Naive thymus-derived CD4-positive, alpha-beta T cell (primary cell): ENCODE results near the gene NAV2. TPM values are rescaled to one million over a fixed set of nuclear protein-coding genes. Genes with fewer than 3 reads are reported as not detected.

Source experiments
- ATAC-seq: fragments of 150-1000 bp; cut with Tn5 transposase; 2 replicates; pipeline ENCODE4 v1.10.0; 2021; ENCODE audit warnings: mild to moderate bottlenecking, moderate library complexity
- CTCF ChIA-PET: fragments of 350-600 bp; sonication (Branson Sonifier 250); formaldehyde crosslinking; loops from one replicate; lab custom pipeline; 2021; ENCODE audit warnings: antibody characterized with exemption; lab: Charles Lee
- POLR2A ChIA-PET: fragments of 350-600 bp; sonication (Branson Sonifier 250); formaldehyde crosslinking; loops from one replicate; lab custom pipeline; 2021; ENCODE audit warnings: antibody characterized with exemption, inconsistent platforms; lab: Charles Lee
- DNase-seq, 9 donors: peaks; one replicate each; pipeline versions ENCODE4 v3.0.0 to v3.0.0-alpha.2; 2020 to 2022; ENCODE audit warnings: mixed read lengths in 1 of 9
- H3K27ac ChIP-seq: one replicate; pipeline ENCODE4 v1.7.0; 2013; ENCODE audit warnings: mild to moderate bottlenecking, low read depth, low read length, moderate library complexity
- H3K27me3 ChIP-seq, 2 donors: one replicate each; pipeline ENCODE4 v1.7.0; 2013; ENCODE audit warnings: low read length in 2 of 2, mild to moderate bottlenecking in 2 of 2, moderate library complexity in 2 of 2; ENCODE audit not compliant: control insufficient read depth in 2 of 2, insufficient read depth in 2 of 2
- H3K36me3 ChIP-seq, 3 experiments: 1 replicate in 2 of 3; 2 replicates in 1 of 3; pipeline ENCODE4 v1.7.0; 2013; ENCODE audit warnings: low read length in 3 of 3, mild to moderate bottlenecking in 3 of 3, moderate library complexity in 1 of 3; ENCODE audit not compliant: insufficient read depth in 3 of 3, control insufficient read depth in 2 of 3
- H3K4me1 ChIP-seq, 2 donors: one replicate each; pipeline ENCODE4 v1.7.0; 2013; ENCODE audit warnings: low read length in 2 of 2, mild to moderate bottlenecking in 2 of 2, moderate library complexity in 1 of 2; ENCODE audit not compliant: control insufficient read depth in 2 of 2, insufficient read depth in 2 of 2
- H3K4me3 ChIP-seq: 2 replicates; pipeline ENCODE4 v1.7.0; 2013; ENCODE audit warnings: mild to moderate bottlenecking, low read length
- H3K9me3 ChIP-seq, 3 experiments: 1 replicate in 2 of 3; 2 replicates in 1 of 3; pipeline ENCODE4 v1.7.0; 2013; ENCODE audit warnings: low read length in 3 of 3; ENCODE audit not compliant: control insufficient read depth in 2 of 3
- H3K27ac Mint-ChIP-seq, 9 donors: one replicate each; pipeline ENCODE4 v1.8.0; 2020 to 2022; ENCODE audit warnings: mixed read lengths in 9 of 9, mild to moderate bottlenecking in 8 of 9, moderate library complexity in 5 of 9, inconsistent platforms in 2 of 9
- H3K27me3 Mint-ChIP-seq, 5 donors: one replicate each; pipeline ENCODE4 v1.8.0; 2021 to 2022; ENCODE audit warnings: mixed read lengths in 5 of 5, mild to moderate bottlenecking in 1 of 5
- H3K36me3 Mint-ChIP-seq, 5 donors: one replicate each; pipeline ENCODE4 v1.8.0; 2020 to 2022; ENCODE audit warnings: mixed read lengths in 5 of 5, mild to moderate bottlenecking in 3 of 5, inconsistent platforms in 1 of 5
- H3K4me1 Mint-ChIP-seq, 7 donors: one replicate each; pipeline ENCODE4 v1.8.0; 2020 to 2022; ENCODE audit warnings: mixed read lengths in 7 of 7, mild to moderate bottlenecking in 3 of 7, inconsistent platforms in 1 of 7
- H3K4me3 Mint-ChIP-seq, 10 donors: one replicate each; pipeline ENCODE4 v1.8.0; 2020 to 2022; ENCODE audit warnings: mild to moderate bottlenecking in 10 of 10, mixed read lengths in 10 of 10, moderate library complexity in 6 of 10, inconsistent platforms in 2 of 10
- H3K9me3 Mint-ChIP-seq, 11 donors: one replicate each; pipeline ENCODE4 v1.8.0; 2020 to 2022; ENCODE audit warnings: mixed read lengths in 11 of 11, mild to moderate bottlenecking in 4 of 11, inconsistent platforms in 1 of 11, moderate library complexity in 1 of 11
- intact Hi-C, 2 donors: fragments of 100-400 bp; cut with micrococcal nuclease; formaldehyde crosslinking; loops; one replicate each; pipeline ENCODE4 v1.15.1; 2023
- polyA plus RNA-seq, 2 donors: library from polyadenylated mRNA; unstranded; fragments of 300-500 nt; fragmentation: Illumina TruSeq; gene quantifications; one replicate each; pipeline ENCODE4 v1.2.3, GENCODE V29; 2021
- total RNA-seq, 6 experiments: library from RNA in 5 of 6; stranded (reverse) in 5 of 6; gene quantifications; 1 replicate in 5 of 6; 2 replicates in 1 of 6; pipeline ENCODE4 v1.2.3 and lab custom pipeline; 2021 to 2026

The NAV2 gene
- total and polyA plus RNA-seq, 7 experiments from 2014 or later: 0.24 to 2.2 (median 0.48) TPM; not detected in 2

GRCh38 chr11:19786644-19787043, 74.0 kb downstream of the NAV2 start:
- CTCF ChIA-PET: no interaction called here
- Mint-ChIP-seq H3K9me3 (peaks cover 0 to 2% (median 0%) of the 10 kb centered on the region in 11 donors), H3K27ac (no peak overlapping the region), H3K27me3 (peaks cover 8 to 33% (median 32%) of the 10 kb centered on the region in 5 donors), H3K4me1 (no peaks in the 10 kb centered on the region), H3K36me3 (no peaks in the 10 kb centered on the region), H3K4me3 (no peak overlapping the region)
- DNase-seq (no peak), ATAC-seq (no peak)
- no peaks in the 10 kb centered on the region for H3K27me3 ChIP-seq
- no peak overlapping the region for H3K27ac ChIP-seq
- intact Hi-C loops: no loop called here
- H3K9me3 ChIP-seq: no peaks in the 10 kb centered on the region
- H3K4me1 ChIP-seq: no peaks in the 10 kb centered on the region
- POLR2A ChIA-PET: no interaction called here
- no peaks in the 10 kb centered on the region for H3K36me3 ChIP-seq
- H3K4me3 ChIP-seq: no peak overlapping the region

- POLR2A ChIA-PET: no interaction called here
Measured at GRCh38 chr11:19788435-19788834, 75.8 kb downstream of the NAV2 start.

GRCh38 chr11:19789245-19789644, 76.6 kb downstream of the NAV2 start:
- no peak overlapping the region for H3K27ac ChIP-seq
- CTCF ChIA-PET: no interaction called here
- ATAC-seq: no peak

More at GRCh38 chr11:19788435-19788834, 75.8 kb downstream of the NAV2 start:
- H3K9me3 ChIP-seq: no peaks in the 10 kb centered on the region
- no peak for DNase-seq
- no peaks in the 10 kb centered on the region for H3K36me3 ChIP-seq
- H3K9me3 Mint-ChIP-seq: no peaks in the 10 kb centered on the region
- H3K27ac Mint-ChIP-seq: no peak overlapping the region
- no peaks in the 10 kb centered on the region for H3K27me3 ChIP-seq
- H3K4me1 Mint-ChIP-seq: no peaks in the 10 kb centered on the region
- no peak overlapping the region for H3K27ac ChIP-seq
- no peaks in the 10 kb centered on the region for H3K36me3 Mint-ChIP-seq
- ATAC-seq: no peak
- CTCF ChIA-PET: no interaction called here
- no peaks in the 10 kb centered on the region for H3K4me1 ChIP-seq
- H3K4me3 ChIP-seq: no peak overlapping the region
- intact Hi-C loops: no loop called here
- H3K4me3 Mint-ChIP-seq: no peak overlapping the region
- H3K27me3 Mint-ChIP-seq: peaks cover 4 to 29% (median 22%) of the 10 kb centered on the region in 5 donors

GRCh38 chr11:19789835-19790710, 77.4 kb downstream of the NAV2 start:
- no peak overlapping the region for H3K4me3 Mint-ChIP-seq
- peaks cover 4 to 25% (median 20%) of the 10 kb centered on the region in 5 donors for H3K27me3 Mint-ChIP-seq
- no peaks in the 10 kb centered on the region for H3K36me3 Mint-ChIP-seq
- ChIA-PET POLR2A (no interaction called here), CTCF (no interaction called here)
- Histone ChIP-seq H3K27me3 (no peaks in the 10 kb centered on the region), H3K4me3 (no peak overlapping the region), H3K9me3 (no peaks in the 10 kb centered on the region), H3K36me3 (no peaks in the 10 kb centered on the region), H3K27ac (no peak overlapping the region), H3K4me1 (no peaks in the 10 kb centered on the region)
- intact Hi-C loops: no loop called here
- H3K27ac Mint-ChIP-seq: no peak overlapping the region
- no peak for DNase-seq
- no peaks in the 10 kb centered on the region for H3K9me3 Mint-ChIP-seq
- no peak for ATAC-seq
- no peaks in the 10 kb centered on the region for H3K4me1 Mint-ChIP-seq

More at GRCh38 chr11:19789245-19789644, 76.6 kb downstream of the NAV2 start:
- Mint-ChIP-seq H3K27me3 (peaks cover 4 to 29% (median 20%) of the 10 kb centered on the region in 5 donors), H3K4me3 (no peak overlapping the region), H3K9me3 (no peaks in the 10 kb centered on the region), H3K27ac (no peak overlapping the region), H3K4me1 (no peaks in the 10 kb centered on the region), H3K36me3 (no peaks in the 10 kb centered on the region)
- intact Hi-C loops: no loop called here
- H3K27me3 ChIP-seq: no peaks in the 10 kb centered on the region
- H3K36me3 ChIP-seq: no peaks in the 10 kb centered on the region
- no peak overlapping the region for H3K4me3 ChIP-seq
- POLR2A ChIA-PET: no interaction called here
- DNase-seq: no peak
- H3K4me1 ChIP-seq: no peaks in the 10 kb centered on the region
- no peaks in the 10 kb centered on the region for H3K9me3 ChIP-seq

GRCh38 chr11:19790831-19791552, 78.4 kb downstream of the NAV2 start:
- no peak overlapping the region for H3K4me3 Mint-ChIP-seq
- POLR2A ChIA-PET: no interaction called here
- Histone ChIP-seq H3K27ac (no peak overlapping the region), H3K4me1 (no peaks in the 10 kb centered on the region), H3K9me3 (no peaks in the 10 kb centered on the region), H3K36me3 (no peaks in the 10 kb centered on the region), H3K27me3 (no peaks in the 10 kb centered on the region), H3K4me3 (no peak overlapping the region)
- peaks cover 7 to 28% (median 20%) of the 10 kb centered on the region in 5 donors for H3K27me3 Mint-ChIP-seq
- CTCF ChIA-PET: no interaction called here
- DNase-seq: no peak
- H3K9me3 Mint-ChIP-seq: no peaks in the 10 kb centered on the region
- H3K4me1 Mint-ChIP-seq: no peaks in the 10 kb centered on the region
- H3K27ac Mint-ChIP-seq: peak overlapping the region in 1 of 9 donors; percentile 43
- intact Hi-C loops: no loop called here
- no peak for ATAC-seq
- no peaks in the 10 kb centered on the region for H3K36me3 Mint-ChIP-seq

GRCh38 chr11:19792510-19792909, 79.9 kb downstream of the NAV2 start:
- Mint-ChIP-seq H3K36me3 (no peaks in the 10 kb centered on the region), H3K9me3 (peaks cover 0 to 2% (median 0%) of the 10 kb centered on the region in 11 donors), H3K27ac (no peak overlapping the region), H3K27me3 (peaks cover 9 to 29% (median 12%) of the 10 kb centered on the region in 5 donors), H3K4me1 (no peaks in the 10 kb centered on the region), H3K4me3 (no peak overlapping the region)
- ChIA-PET POLR2A (no interaction called here), CTCF (no interaction called here)
- no peak overlapping the region for H3K4me3 ChIP-seq
- intact Hi-C loops: no loop called here
- no peaks in the 10 kb centered on the region for H3K4me1 ChIP-seq
- no peaks in the 10 kb centered on the region for H3K36me3 ChIP-seq
- DNase-seq: no peak
- no peak for ATAC-seq
- H3K9me3 ChIP-seq: no peaks in the 10 kb centered on the region
- H3K27ac ChIP-seq: no peak overlapping the region
- H3K27me3 ChIP-seq: no peaks in the 10 kb centered on the region
